A673 (cell line): ENCODE measurements around the gene ERI3.

Experiments
- EZH2 ChIP-seq: fragments of 200-600 bp; sonication (generic); IDR thresholded peaks from 2 replicates; pipeline ENCODE4 v1.6.1; 2017; ENCODE audit warnings: borderline replicate concordance, low read depth, mild to moderate bottlenecking, mixed read lengths, antibody characterized with exemption, low read length; ENCODE audit not compliant: poor library complexity, severe bottlenecking
- TF ChIP-seq, protein P1 (sequence below): fragments of 300-800, 200-600 bp; sonication (generic); conservative IDR thresholded peaks from 2 replicates; pipeline ENCODE4 v1.5.1; 2017; ENCODE audit warnings: low read depth, mild to moderate bottlenecking, antibody characterized with exemption, low read length, moderate library complexity, mixed read lengths

DNA sequence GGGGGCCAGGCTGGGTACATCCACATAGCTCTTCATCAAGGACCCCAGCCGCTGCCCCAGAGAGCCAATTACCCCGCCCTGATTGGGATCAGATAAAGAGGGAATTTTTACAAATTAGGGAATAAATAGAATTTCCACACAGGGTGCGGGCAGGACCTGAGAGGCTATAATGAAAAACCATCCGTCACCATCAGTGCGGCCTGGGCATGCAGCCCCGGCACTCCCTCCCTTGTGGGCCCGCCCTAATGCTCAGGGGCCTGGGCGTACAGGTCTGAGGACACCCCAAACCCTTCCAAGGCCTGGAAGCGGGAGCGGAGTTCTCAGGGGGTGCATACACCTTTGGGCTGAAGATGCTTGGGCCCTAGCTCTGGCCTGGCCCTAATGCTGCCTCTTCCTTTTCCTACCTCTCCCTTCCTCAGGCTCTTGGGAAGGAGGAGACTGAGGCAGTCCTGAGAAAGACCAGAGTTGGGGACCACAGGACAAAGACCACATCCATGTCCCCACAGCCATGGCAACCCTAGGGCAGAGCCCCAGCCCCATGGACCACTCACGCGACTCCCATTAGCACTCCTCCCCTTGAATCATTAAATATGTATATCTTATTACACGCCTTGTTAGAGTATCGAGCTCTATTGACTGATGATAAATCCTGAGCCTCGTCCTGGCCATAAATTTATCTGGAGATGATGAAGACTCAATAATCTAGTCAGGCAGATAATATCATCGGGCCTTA is 125.5 kb downstream of the ERI3 start:
- TF ChIP-seq, protein P1, sequence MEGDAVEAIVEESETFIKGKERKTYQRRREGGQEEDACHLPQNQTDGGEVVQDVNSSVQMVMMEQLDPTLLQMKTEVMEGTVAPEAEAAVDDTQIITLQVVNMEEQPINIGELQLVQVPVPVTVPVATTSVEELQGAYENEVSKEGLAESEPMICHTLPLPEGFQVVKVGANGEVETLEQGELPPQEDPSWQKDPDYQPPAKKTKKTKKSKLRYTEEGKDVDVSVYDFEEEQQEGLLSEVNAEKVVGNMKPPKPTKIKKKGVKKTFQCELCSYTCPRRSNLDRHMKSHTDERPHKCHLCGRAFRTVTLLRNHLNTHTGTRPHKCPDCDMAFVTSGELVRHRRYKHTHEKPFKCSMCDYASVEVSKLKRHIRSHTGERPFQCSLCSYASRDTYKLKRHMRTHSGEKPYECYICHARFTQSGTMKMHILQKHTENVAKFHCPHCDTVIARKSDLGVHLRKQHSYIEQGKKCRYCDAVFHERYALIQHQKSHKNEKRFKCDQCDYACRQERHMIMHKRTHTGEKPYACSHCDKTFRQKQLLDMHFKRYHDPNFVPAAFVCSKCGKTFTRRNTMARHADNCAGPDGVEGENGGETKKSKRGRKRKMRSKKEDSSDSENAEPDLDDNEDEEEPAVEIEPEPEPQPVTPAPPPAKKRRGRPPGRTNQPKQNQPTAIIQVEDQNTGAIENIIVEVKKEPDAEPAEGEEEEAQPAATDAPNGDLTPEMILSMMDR = no peak
- TF ChIP-seq EZH2 = no peak
